K562 (cell line): ENCODE results near the gene FAM24A. TPM values are rescaled to one million over a fixed set of nuclear protein-coding genes. Genes with fewer than 3 reads are reported as not detected.

Experiments used
- ATAC-seq: fragments of 200-7000 bp; cut with Tn5 transposase; 3 replicates; pipeline ENCODE4 v1.9.1; 2020; ENCODE audit warnings: moderate library complexity
- BruUV-seq: library from RNA; stranded (reverse); fragments of 400-500 nt; replicated peaks from 2 replicates; lab custom pipeline; 2021; lab: Mats Ljungman, UMichigan
- CTCF ChIA-PET: fragments of 300-600 bp; formaldehyde crosslinking; extraction: SDS; loops from one replicate; lab custom pipeline; 2021; ENCODE audit warnings: low intra/inter-chr PET ratio; lab: Yijun Ruan, JAX
- POLR2A ChIA-PET: fragments of 300-600, 350-650 bp; sonication (Branson Sonifier 250); formaldehyde crosslinking; extraction: SDS; loops from one replicate; lab custom pipeline; 2021; ENCODE audit warnings: antibody characterized with exemption, inconsistent platforms; lab: Yijun Ruan, JAX
- DNase-seq, 4 experiments: peaks; one replicate each; pipeline versions ENCODE4 v3.0.0 to v3.0.0-alpha.2; 2011 to 2018; ENCODE audit warnings: low spot score in 3 of 4, mixed read lengths in 3 of 4; ENCODE audit errors: extremely low read depth in 1 of 4
- FAIRE-seq: peaks from 2 replicates; lab custom pipeline; 2011; peaks lifted over from hg19 to GRCh38; lab: Jason Lieb, UNC
- H2AFZ ChIP-seq: 2 replicates; pipeline ENCODE4 v1.6.0; 2011; ENCODE audit warnings: low read depth, low read length, control low read depth, inconsistent platforms
- H3K27ac ChIP-seq: fragments of 200-600 bp; 3 replicates; pipeline ENCODE4 v1.8.0; 2011; ENCODE audit warnings: low read depth, mild to moderate bottlenecking, control low read depth, inconsistent platforms, low read length, moderate library complexity, mixed read lengths; ENCODE audit errors: extremely low read depth
- H3K27me3 ChIP-seq, 2 experiments: fragments of 300-600 bp in 1 of 2; 2 replicates in 1 of 2; 3 replicates in 1 of 2; pipeline versions ENCODE4 v1.6.0 to v1.8.0; 2011; ENCODE audit warnings: inconsistent platforms in 2 of 2, low read length in 2 of 2, mild to moderate bottlenecking in 1 of 2, mixed read lengths in 1 of 2, moderate library complexity in 1 of 2; ENCODE audit not compliant: control insufficient read depth in 2 of 2, insufficient read depth in 2 of 2
- H3K36me3 ChIP-seq: fragments of 300-600 bp; 3 replicates; pipeline ENCODE4 v1.8.0; 2011; ENCODE audit warnings: mild to moderate bottlenecking, low read length, inconsistent platforms; ENCODE audit not compliant: control insufficient read depth, insufficient read depth
- H3K4me1 ChIP-seq, 2 experiments: fragments of 200-600 bp in 1 of 2; replicated peaks in 1 of 2; 2 replicates in 1 of 2; 3 replicates in 1 of 2; pipeline versions ENCODE4 v1.5.1 to v1.8.0; 2011; ENCODE audit warnings: inconsistent platforms in 2 of 2, low read length in 2 of 2, mild to moderate bottlenecking in 1 of 2, mixed read lengths in 1 of 2, moderate library complexity in 1 of 2; ENCODE audit not compliant: control insufficient read depth in 2 of 2, insufficient read depth in 2 of 2
- H3K4me2 ChIP-seq: 2 replicates; pipeline ENCODE4 v1.6.1; 2011; ENCODE audit warnings: low read length, control low read depth, inconsistent platforms, mixed read lengths; ENCODE audit not compliant: insufficient read depth
- H3K4me3 ChIP-seq: fragments of 200-600 bp; sonication (generic), shearing (Covaris generic); 2 replicates; pipeline ENCODE4 v1.5.1; 2016; ENCODE audit warnings: control low read depth, inconsistent platforms
- H3K79me2 ChIP-seq: fragments of 200-600 bp; 3 replicates; pipeline ENCODE4 v1.8.0; 2011; ENCODE audit warnings: low read length, inconsistent platforms; ENCODE audit not compliant: control insufficient read depth, insufficient read depth
- H3K9ac ChIP-seq, 2 experiments: 2 replicates each; pipeline versions ENCODE4 v1.6.0 to v1.6.1; 2011; ENCODE audit warnings: low read depth in 2 of 2, low read length in 2 of 2, control low read depth in 1 of 2, inconsistent platforms in 1 of 2, mild to moderate bottlenecking in 1 of 2, mixed read lengths in 1 of 2; ENCODE audit not compliant: insufficient read depth in 1 of 2
- H3K9me1 ChIP-seq: one replicate; pipeline ENCODE4 v1.6.0; 2011; ENCODE audit warnings: inconsistent platforms, mild to moderate bottlenecking, low read length, moderate library complexity; ENCODE audit not compliant: control insufficient read depth, insufficient read depth
- H3K9me3 ChIP-seq: replicated peaks from 2 replicates; pipeline ENCODE4 v1.5.1; 2011; ENCODE audit warnings: low read depth, low read length, inconsistent platforms; ENCODE audit not compliant: control insufficient read depth, insufficient read depth
- H4K20me1 ChIP-seq: replicated peaks from 2 replicates; pipeline ENCODE4 v1.6.1; 2011; ENCODE audit warnings: low read length, inconsistent platforms, mixed read lengths; ENCODE audit not compliant: control insufficient read depth, insufficient read depth
- ERF ChIP-seq: fragments of 450-650 bp; formaldehyde crosslinking; IDR thresholded peaks from 2 replicates; pipeline ENCODE4 v1.4.0; 2020; ENCODE audit warnings: mild to moderate bottlenecking, mixed read lengths
- L3MBTL2 ChIP-seq: fragments of 450-650 bp; IDR thresholded peaks from 2 replicates; pipeline ENCODE4 v1.6.1; 2016; ENCODE audit warnings: mild to moderate bottlenecking, moderate library complexity
- NCOA1 ChIP-seq: fragments of 450-650 bp; IDR thresholded peaks from 2 replicates; pipeline ENCODE4 v1.6.1; 2016; ENCODE audit warnings: low read depth
- NFIC ChIP-seq: fragments of 450-650 bp; IDR thresholded peaks from 2 replicates; pipeline ENCODE4 v1.6.1; 2017; ENCODE audit warnings: mild to moderate bottlenecking, inconsistent platforms
- SMARCB1 ChIP-seq: IDR thresholded peaks from 2 replicates; pipeline ENCODE4 v1.6.1; 2011; ENCODE audit warnings: improper control_type of control experiment, low read depth; ENCODE audit not compliant: insufficient read length
- SREBF2 ChIP-seq: sonication (generic); formaldehyde crosslinking; IDR thresholded peaks from 2 replicates; pipeline ENCODE4 v1.4.0; 2020; ENCODE audit warnings: mild to moderate bottlenecking, missing genetic modification reagents
- XRCC4 ChIP-seq: IDR thresholded peaks from one replicate; pipeline ENCODE4 v1.6.1; 2011; ENCODE audit not compliant: insufficient read depth, insufficient read length; ENCODE audit errors: extremely low read depth
- ZZZ3 ChIP-seq: fragments of 450-650 bp; IDR thresholded peaks from 2 replicates; pipeline ENCODE4 v1.6.1; 2016; ENCODE audit warnings: antibody characterized with exemption, mild to moderate bottlenecking, moderate library complexity
- WGBS: fragments of 100-300 bp; shearing (Covaris generic); methylation state at CpG from one replicate; pipeline ENCODE4 v1.1.6; 2016; ENCODE audit warnings: low coverage, mixed read lengths; ENCODE audit not compliant: insufficient coverage; ENCODE audit errors: missing lambda C conversion rate; 5-methylcytosine and 5-hydroxymethylcytosine counted together
- in situ Hi-C: fragments of 300-500 bp; cut with MboI; formaldehyde crosslinking; loops from 4 replicates; pipeline ENCODE4 v1.15.0; 2018; ENCODE audit warnings: inconsistent platforms, mixed read lengths
- intact Hi-C: fragments of 100-400 bp; cut with micrococcal nuclease; formaldehyde crosslinking; loops from 2 replicates; pipeline ENCODE4 v1.14.2; 2022
- polyA plus RNA-seq, 8 experiments: library from polyadenylated mRNA; depleted of rRNA in 4 of 8; stranded (reverse) in 5 of 8; unstranded in 3 of 8; fragments of >200 nt; fragmentation: Nextera tagmentation in 2 of 8; fragmentation: Illumina TruSeq in 1 of 8; extraction: Ambion mirVana in 2 of 8; extraction: Trizol in 1 of 8; gene quantifications; 2 replicates each; pipeline versions ENCODE4 v1.2.1 to v1.2.3, GENCODE V29; 2011 to 2014; ENCODE audit warnings: inconsistent platforms in 1 of 8, missing spikeins in 1 of 8
- total RNA-seq, 7 experiments: library from RNA; depleted of rRNA in 6 of 7; stranded (reverse); fragments of >200 nt in 6 of 7; fragmentation: Illumina TruSeq in 2 of 7; extraction: Trizol in 2 of 7; gene quantifications; 2 replicates each; pipeline versions ENCODE4 v1.2.1 to v1.2.3, GENCODE V29; 2011 to 2021; ENCODE audit warnings: low replicate concordance in 1 of 7
- TF ChIP-seq, protein P1 (sequence below): fragments of 250-450 bp; sonication (Bioruptor Pico); IDR thresholded peaks from 2 replicates; pipeline ENCODE4 v1.4.0; 2020

FAM24A gene
- total and polyA plus RNA-seq, 9 of the 15 experiments (the other 6 are each of a cell fraction or from before 2014, with no cell fraction given) = not detected

DNA sequence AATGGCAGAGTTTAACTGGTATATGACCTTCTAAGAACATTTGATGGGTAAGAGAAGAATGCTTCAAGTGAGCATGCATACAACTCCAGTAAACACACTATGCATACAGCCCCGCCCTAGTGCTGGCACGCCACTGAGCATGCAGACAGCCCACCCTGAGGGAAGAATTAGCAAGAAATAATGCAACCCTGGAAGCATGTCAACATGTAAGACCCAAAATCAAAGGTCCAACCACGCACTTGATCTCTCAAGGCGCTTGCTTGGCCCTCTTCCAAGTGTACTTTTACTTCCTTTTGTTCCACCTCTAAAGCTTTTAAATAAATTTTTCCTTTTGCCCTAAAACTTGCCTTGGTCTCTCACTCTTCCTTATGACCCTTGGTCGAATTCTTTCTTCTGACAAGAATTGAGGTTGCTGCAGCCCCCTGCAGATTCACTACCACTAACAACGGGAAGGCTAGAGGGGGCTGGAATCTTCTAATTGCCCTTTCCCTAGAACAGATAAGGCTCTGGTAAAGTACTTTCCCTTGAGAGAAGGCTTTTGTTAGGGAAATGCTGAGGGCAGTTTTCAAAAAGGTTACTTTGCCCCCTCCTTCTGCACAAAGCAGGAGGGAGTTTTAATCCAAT lies 34.5 kb upstream of the FAM24A start:
- Histone ChIP-seq H3K9ac (no peak overlapping the region), H3K9me3 (no peaks in the 10 kb centered on the region), H3K79me2 (peaks cover 74% of the 10 kb centered on the region), H4K20me1 (no peaks in the 10 kb centered on the region), H2AFZ (no peak overlapping the region), H3K27ac (no peak overlapping the region), H3K4me2 (no peak overlapping the region), H3K9me1 (peaks cover 2% of the 10 kb centered on the region), H3K36me3 (peaks cover 21% of the 10 kb centered on the region; the same call in 1 of the 3 replicates), H3K27me3 (no peaks in the 10 kb centered on the region), H3K4me3 (no peak overlapping the region), H3K4me1 (peaks cover 9 to 23% of the 10 kb centered on the region in 2 experiments)
- ChIA-PET CTCF (no interaction called here), POLR2A (interaction anchor here (0.6 to 1.4 kb wide), 4 partner anchors 9 to 208 kb away, joined by 3 to 5 read pairs (median 4); no protein-coding TSS in a partner anchor)
- TF ChIP-seq NFIC (peak; percentile 62), SMARCB1 (no peak)
- 44% methylated on average over 6 of the region's 6 CpGs for WGBS
- in situ Hi-C loops (no loop called here), intact Hi-C loops (loop anchor here (5.0 kb wide), 1 partner anchor 76 kb away; the partner anchor contains the start of gene C10orf88)
- BruUV-seq = no TSS peak
- no peak for DNase-seq
- FAIRE-seq = no peak
- no peak for ATAC-seq

- FAIRE-seq (peak; percentile 55), DNase-seq (no peak), ATAC-seq (no peak)
- no peaks in the 10 kb centered on the region for H4K20me1 ChIP-seq
- no TSS peak for BruUV-seq
- no peak overlapping the region for H3K4me3 ChIP-seq
- no peak overlapping the region for H2AFZ ChIP-seq
- H3K9me3 ChIP-seq = no peaks in the 10 kb centered on the region
- H3K4me2 ChIP-seq = no peak overlapping the region
- ChIA-PET CTCF (no interaction called here), POLR2A (interaction anchor here (1.4 kb wide), 2 partner anchors 10 to 12 kb away, joined by 3 to 5 read pairs; no protein-coding TSS in a partner anchor)
- peaks cover 3% of the 10 kb centered on the region for H3K9me1 ChIP-seq
- in situ Hi-C loops (no loop called here), intact Hi-C loops (loop anchor here (5.0 kb wide), 1 partner anchor 76 kb away; the partner anchor contains the start of gene C10orf88)
- peaks cover 9 to 24% of the 10 kb centered on the region in 2 experiments for H3K4me1 ChIP-seq
- no peaks in the 10 kb centered on the region for H3K27me3 ChIP-seq
- H3K79me2 ChIP-seq = peaks cover 74% of the 10 kb centered on the region
- no peak overlapping the region for H3K9ac ChIP-seq
- H3K27ac ChIP-seq = no peak overlapping the region; the same call in 2 of the 3 replicates
- peaks cover 24% of the 10 kb centered on the region; the same call in 1 of the 3 replicates for H3K36me3 ChIP-seq
- 50% methylated on average over 1 of the region's 1 CpG for WGBS
- TF ChIP-seq ERF (CRISPR knock-in tag) (no peak), SREBF2 (CRISPR knock-in tag) (no peak), ZZZ3 (no peak), XRCC4 (no peak), L3MBTL2 (no peak), NCOA1 (no peak)
- TF ChIP-seq, protein P1, sequence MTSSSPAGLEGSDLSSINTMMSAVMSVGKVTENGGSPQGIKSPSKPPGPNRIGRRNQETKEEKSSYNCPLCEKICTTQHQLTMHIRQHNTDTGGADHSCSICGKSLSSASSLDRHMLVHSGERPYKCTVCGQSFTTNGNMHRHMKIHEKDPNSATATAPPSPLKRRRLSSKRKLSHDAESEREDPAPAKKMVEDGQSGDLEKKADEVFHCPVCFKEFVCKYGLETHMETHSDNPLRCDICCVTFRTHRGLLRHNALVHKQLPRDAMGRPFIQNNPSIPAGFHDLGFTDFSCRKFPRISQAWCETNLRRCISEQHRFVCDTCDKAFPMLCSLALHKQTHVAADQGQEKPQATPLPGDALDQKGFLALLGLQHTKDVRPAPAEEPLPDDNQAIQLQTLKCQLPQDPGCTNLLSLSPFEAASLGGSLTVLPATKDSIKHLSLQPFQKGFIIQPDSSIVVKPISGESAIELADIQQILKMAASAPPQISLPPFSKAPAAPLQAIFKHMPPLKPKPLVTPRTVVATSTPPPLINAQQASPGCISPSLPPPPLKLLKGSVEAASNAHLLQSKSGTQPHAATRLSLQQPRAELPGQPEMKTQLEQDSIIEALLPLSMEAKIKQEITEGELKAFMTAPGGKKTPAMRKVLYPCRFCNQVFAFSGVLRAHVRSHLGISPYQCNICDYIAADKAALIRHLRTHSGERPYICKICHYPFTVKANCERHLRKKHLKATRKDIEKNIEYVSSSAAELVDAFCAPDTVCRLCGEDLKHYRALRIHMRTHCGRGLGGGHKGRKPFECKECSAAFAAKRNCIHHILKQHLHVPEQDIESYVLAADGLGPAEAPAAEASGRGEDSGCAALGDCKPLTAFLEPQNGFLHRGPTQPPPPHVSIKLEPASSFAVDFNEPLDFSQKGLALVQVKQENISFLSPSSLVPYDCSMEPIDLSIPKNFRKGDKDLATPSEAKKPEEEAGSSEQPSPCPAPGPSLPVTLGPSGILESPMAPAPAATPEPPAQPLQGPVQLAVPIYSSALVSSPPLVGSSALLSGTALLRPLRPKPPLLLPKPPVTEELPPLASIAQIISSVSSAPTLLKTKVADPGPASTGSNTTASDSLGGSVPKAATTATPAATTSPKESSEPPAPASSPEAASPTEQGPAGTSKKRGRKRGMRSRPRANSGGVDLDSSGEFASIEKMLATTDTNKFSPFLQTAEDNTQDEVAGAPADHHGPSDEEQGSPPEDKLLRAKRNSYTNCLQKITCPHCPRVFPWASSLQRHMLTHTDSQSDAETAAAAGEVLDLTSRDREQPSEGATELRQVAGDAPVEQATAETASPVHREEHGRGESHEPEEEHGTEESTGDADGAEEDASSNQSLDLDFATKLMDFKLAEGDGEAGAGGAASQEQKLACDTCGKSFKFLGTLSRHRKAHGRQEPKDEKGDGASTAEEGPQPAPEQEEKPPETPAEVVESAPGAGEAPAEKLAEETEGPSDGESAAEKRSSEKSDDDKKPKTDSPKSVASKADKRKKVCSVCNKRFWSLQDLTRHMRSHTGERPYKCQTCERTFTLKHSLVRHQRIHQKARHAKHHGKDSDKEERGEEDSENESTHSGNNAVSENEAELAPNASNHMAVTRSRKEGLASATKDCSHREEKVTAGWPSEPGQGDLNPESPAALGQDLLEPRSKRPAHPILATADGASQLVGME = no peak
These were observed 33.9 kb upstream of the FAM24A start for GRCh38 chr10:122876467-122876855.
